H9 (cell line): Measurements from ENCODE around the gene RFX1. TPM values are rescaled to one million over a fixed set of nuclear protein-coding genes. Genes with fewer than 3 reads are reported as not detected.

Experiments used
- DNase-seq: peaks from one replicate; pipeline ENCODE4 v3.0.0-alpha.2; 2017
- H2AFZ ChIP-seq: one replicate; pipeline ENCODE4 v1.6.1; 2013; ENCODE audit warnings: mild to moderate bottlenecking, low read length, control low read depth, moderate library complexity
- H2AK5ac ChIP-seq: 2 replicates; pipeline ENCODE4 v1.6.1; 2013; ENCODE audit warnings: low read length, control low read depth, mixed read lengths; ENCODE audit not compliant: insufficient read length
- H2BK120ac ChIP-seq: one replicate; pipeline ENCODE4 v1.6.1; 2013; ENCODE audit warnings: low read depth, mild to moderate bottlenecking, low read length, control low read depth, inconsistent platforms; ENCODE audit not compliant: poor library complexity, severe bottlenecking
- H2BK12ac ChIP-seq: 2 replicates; pipeline ENCODE4 v1.6.1; 2013; ENCODE audit warnings: low read length, control low read depth, mixed read lengths, low read depth; ENCODE audit not compliant: insufficient read length
- H2BK15ac ChIP-seq: 2 replicates; pipeline ENCODE4 v1.6.1; 2013; ENCODE audit warnings: low read depth, low read length, control low read depth
- H2BK20ac ChIP-seq: one replicate; pipeline ENCODE4 v1.6.1; 2013; ENCODE audit warnings: low read depth, mild to moderate bottlenecking, low read length, control low read depth, inconsistent platforms; ENCODE audit not compliant: poor library complexity, severe bottlenecking
- H2BK5ac ChIP-seq: 2 replicates; pipeline ENCODE4 v1.6.1; 2013; ENCODE audit warnings: low read length, control low read depth, mixed read lengths; ENCODE audit not compliant: insufficient read length
- H3K14ac ChIP-seq: 2 replicates; pipeline ENCODE4 v1.6.1; 2013; ENCODE audit warnings: low read length, control low read depth; ENCODE audit not compliant: insufficient read depth
- H3K18ac ChIP-seq: 2 replicates; pipeline ENCODE4 v1.6.1; 2013; ENCODE audit warnings: low read depth, mild to moderate bottlenecking, mixed read lengths, low read length, control low read depth; ENCODE audit not compliant: insufficient read length
- H3K23ac ChIP-seq: 2 replicates; pipeline ENCODE4 v1.6.1; 2013; ENCODE audit warnings: low read length, control low read depth, mixed read lengths, low read depth; ENCODE audit not compliant: insufficient read length
- H3K23me2 ChIP-seq: 2 replicates; pipeline ENCODE4 v1.6.1; 2013; ENCODE audit warnings: low read depth, mild to moderate bottlenecking, mixed read lengths, low read length, control low read depth; ENCODE audit not compliant: insufficient read length, poor library complexity, severe bottlenecking
- H3K27ac ChIP-seq: 2 replicates; pipeline ENCODE4 v1.5.1; 2013; ENCODE audit warnings: low read length, control low read depth, mixed read lengths, low read depth; ENCODE audit not compliant: insufficient read length
- H3K27me3 ChIP-seq: 2 replicates; pipeline ENCODE4 v1.6.1; 2013; ENCODE audit warnings: low read length, control low read depth, inconsistent platforms; ENCODE audit not compliant: insufficient read depth
- H3K4ac ChIP-seq: 2 replicates; pipeline ENCODE4 v1.6.1; 2013; ENCODE audit warnings: low read depth, mild to moderate bottlenecking, control low read depth, inconsistent platforms, low read length, moderate library complexity
- H3K4me1 ChIP-seq: 2 replicates; pipeline ENCODE4 v1.6.1; 2013; ENCODE audit warnings: low read length, control low read depth, inconsistent platforms; ENCODE audit not compliant: insufficient read depth
- H3K4me2 ChIP-seq: 2 replicates; pipeline ENCODE4 v1.6.1; 2013; ENCODE audit warnings: low read length, control low read depth, mixed read lengths; ENCODE audit not compliant: insufficient read length, insufficient read depth
- H3K56ac ChIP-seq: 2 replicates; pipeline ENCODE4 v1.6.1; 2013; ENCODE audit warnings: low read depth, mild to moderate bottlenecking, mixed read lengths, low read length, control low read depth; ENCODE audit not compliant: insufficient read length
- H3K79me1 ChIP-seq: 2 replicates; pipeline ENCODE4 v1.6.1; 2013; ENCODE audit warnings: low read depth, mild to moderate bottlenecking, moderate library complexity, low read length, control low read depth, inconsistent platforms; ENCODE audit not compliant: insufficient read depth, poor library complexity, severe bottlenecking
- H3K79me2 ChIP-seq: 2 replicates; pipeline ENCODE4 v1.6.1; 2013; ENCODE audit warnings: low read length, control low read depth, inconsistent platforms; ENCODE audit not compliant: insufficient read depth
- H3K9ac ChIP-seq: 2 replicates; pipeline ENCODE4 v1.6.1; 2013; ENCODE audit warnings: low read length, control low read depth, mixed read lengths; ENCODE audit not compliant: insufficient read length; ENCODE audit errors: extremely low read depth
- H3K9me3 ChIP-seq: one replicate; pipeline ENCODE4 v1.6.1; 2013; ENCODE audit warnings: low read depth, low read length, inconsistent platforms; ENCODE audit not compliant: control insufficient read depth
- H3T11ph ChIP-seq: one replicate; pipeline ENCODE4 v1.6.1; 2013; ENCODE audit warnings: mild to moderate bottlenecking, low read length, control low read depth, inconsistent platforms
- H4K20me1 ChIP-seq: one replicate; pipeline ENCODE4 v1.6.1; 2013; ENCODE audit not compliant: control insufficient read depth, insufficient read length, insufficient read depth
- H4K5ac ChIP-seq: 2 replicates; pipeline ENCODE4 v1.6.1; 2013; ENCODE audit warnings: low read depth, mild to moderate bottlenecking, mixed read lengths, low read length, control low read depth; ENCODE audit not compliant: insufficient read length
- H4K8ac ChIP-seq: replicated peaks from 2 replicates; pipeline ENCODE4 v1.6.1; 2013; ENCODE audit warnings: low read length, control low read depth, mixed read lengths, low read depth; ENCODE audit not compliant: insufficient read length
- H4K91ac ChIP-seq: 2 replicates; pipeline ENCODE4 v1.6.1; 2013; ENCODE audit warnings: low read depth, mild to moderate bottlenecking, moderate library complexity, mixed read lengths, low read length, control low read depth; ENCODE audit not compliant: insufficient read length
- H3K27ac Mint-ChIP-seq, 3 experiments: 2 replicates in 2 of 3; 3 replicates in 1 of 3; pipeline ENCODE4 v1.8.0; 2020 to 2021; ENCODE audit warnings: mixed read lengths in 3 of 3, mild to moderate bottlenecking in 1 of 3, moderate library complexity in 1 of 3
- H3K27me3 Mint-ChIP-seq: 2 replicates; pipeline ENCODE4 v1.8.0; 2021; ENCODE audit warnings: low read depth, mild to moderate bottlenecking, moderate library complexity, mixed read lengths
- H3K36me3 Mint-ChIP-seq, 3 experiments: 2 replicates in 2 of 3; 3 replicates in 1 of 3; pipeline ENCODE4 v1.8.0; 2020 to 2021; ENCODE audit warnings: low read depth in 3 of 3, mixed read lengths in 3 of 3; ENCODE audit not compliant: insufficient read depth in 1 of 3
- H3K4me1 Mint-ChIP-seq, 2 experiments: 2 replicates each; pipeline ENCODE4 v1.8.0; 2020; ENCODE audit warnings: mixed read lengths in 2 of 2
- H3K4me3 Mint-ChIP-seq, 2 experiments: 2 replicates in 1 of 2; 3 replicates in 1 of 2; pipeline ENCODE4 v1.8.0; 2020 to 2021; ENCODE audit warnings: mild to moderate bottlenecking in 2 of 2, mixed read lengths in 2 of 2, moderate library complexity in 1 of 2
- H3K9me3 Mint-ChIP-seq, 2 experiments: 2 replicates in 1 of 2; 3 replicates in 1 of 2; pipeline ENCODE4 v1.8.0; 2020; ENCODE audit warnings: mild to moderate bottlenecking in 2 of 2, mixed read lengths in 2 of 2, moderate library complexity in 1 of 2
- WGBS: extraction: QIAGEN DNeasy Blood & Tissue Kit; methylation state at CpG from one replicate; pipeline ENCODE4 v1.1.7; 2013; ENCODE audit warnings: missing lambda C conversion rate, low lambda C conversion rate, mixed read lengths; ENCODE audit not compliant: insufficient read length; ENCODE audit errors: extremely low coverage; 5-methylcytosine and 5-hydroxymethylcytosine counted together
- total RNA-seq: library from RNA; stranded (reverse); gene quantifications from 2 replicates; pipeline ENCODE4 v1.2.1, GENCODE V29; 2021
- TF ChIP-seq, protein P1 (sequence below): fragments of 200-600 bp; sonication (generic); conservative IDR thresholded peaks from 3 replicates; pipeline ENCODE4 v1.8.0; 2021; ENCODE audit warnings: antibody characterized with exemption, mild to moderate bottlenecking

Gene RFX1
- total RNA-seq, 1 experiment from 2014 or later: 21.4 TPM

DNA sequence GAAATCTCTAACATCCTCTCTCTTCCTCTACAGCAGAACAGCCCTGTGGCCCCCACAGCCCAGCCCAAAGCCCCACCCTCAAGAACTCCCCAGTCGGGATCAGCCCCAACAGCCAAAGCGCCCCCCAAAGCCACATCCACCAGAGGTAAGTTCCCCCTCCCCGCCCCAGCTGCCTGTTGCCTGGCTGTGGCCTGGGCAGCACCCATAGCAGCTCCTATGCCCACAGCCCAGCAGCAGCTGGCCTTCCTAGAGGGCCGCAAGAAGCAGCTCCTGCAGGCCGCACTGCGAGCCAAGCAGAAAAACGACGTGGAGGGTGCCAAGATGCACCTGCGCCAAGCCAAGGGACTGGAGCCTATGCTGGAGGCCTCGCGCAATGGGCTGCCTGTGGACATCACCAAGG lies 85.6 kb downstream of the RFX1 start:
- Histone ChIP-seq H3K27me3 (no peaks in the 10 kb centered on the region), H3K23ac (no peak overlapping the region), H2AK5ac (no peak overlapping the region), H3K56ac (no peak overlapping the region), H3K9ac (no peak overlapping the region), H3K4me2 (no peak overlapping the region), H2AFZ (no peak overlapping the region), H2BK120ac (no peak overlapping the region), H3K4me1 (no peaks in the 10 kb centered on the region), H2BK15ac (no peak overlapping the region), H3K4ac (no peak overlapping the region), H2BK12ac (no peak overlapping the region), H4K20me1 (no peaks in the 10 kb centered on the region), H3K79me2 (no peaks in the 10 kb centered on the region), H3K79me1 (no peaks in the 10 kb centered on the region), H3K18ac (no peak overlapping the region), H3K23me2 (no peaks in the 10 kb centered on the region), H3T11ph (no peak overlapping the region), H4K8ac (no peak overlapping the region), H2BK5ac (no peak overlapping the region), H4K5ac (no peak overlapping the region), H3K9me3 (peaks cover 6% of the 10 kb centered on the region), H3K27ac (no peak overlapping the region), H4K91ac (no peak overlapping the region), H3K14ac (no peak overlapping the region), H2BK20ac (no peak overlapping the region)
- TF ChIP-seq, protein P1, sequence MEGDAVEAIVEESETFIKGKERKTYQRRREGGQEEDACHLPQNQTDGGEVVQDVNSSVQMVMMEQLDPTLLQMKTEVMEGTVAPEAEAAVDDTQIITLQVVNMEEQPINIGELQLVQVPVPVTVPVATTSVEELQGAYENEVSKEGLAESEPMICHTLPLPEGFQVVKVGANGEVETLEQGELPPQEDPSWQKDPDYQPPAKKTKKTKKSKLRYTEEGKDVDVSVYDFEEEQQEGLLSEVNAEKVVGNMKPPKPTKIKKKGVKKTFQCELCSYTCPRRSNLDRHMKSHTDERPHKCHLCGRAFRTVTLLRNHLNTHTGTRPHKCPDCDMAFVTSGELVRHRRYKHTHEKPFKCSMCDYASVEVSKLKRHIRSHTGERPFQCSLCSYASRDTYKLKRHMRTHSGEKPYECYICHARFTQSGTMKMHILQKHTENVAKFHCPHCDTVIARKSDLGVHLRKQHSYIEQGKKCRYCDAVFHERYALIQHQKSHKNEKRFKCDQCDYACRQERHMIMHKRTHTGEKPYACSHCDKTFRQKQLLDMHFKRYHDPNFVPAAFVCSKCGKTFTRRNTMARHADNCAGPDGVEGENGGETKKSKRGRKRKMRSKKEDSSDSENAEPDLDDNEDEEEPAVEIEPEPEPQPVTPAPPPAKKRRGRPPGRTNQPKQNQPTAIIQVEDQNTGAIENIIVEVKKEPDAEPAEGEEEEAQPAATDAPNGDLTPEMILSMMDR: no peak
- Mint-ChIP-seq H3K27me3 (no peaks in the 10 kb centered on the region), H3K27ac (no peak overlapping the region), H3K9me3 (peaks cover 8 to 12% of the 10 kb centered on the region in 2 experiments; a peak in 4 of 5 replicates), H3K36me3 (peaks cover 41 to 83% (median 64%) of the 10 kb centered on the region in 3 experiments), H3K4me1 (no peaks in the 10 kb centered on the region), H3K4me3 (no peak overlapping the region)
- no CpG with 5 or more reads among the region's 11 CpGs for WGBS
- DNase-seq: no peak
